Ecto neural progenitor cell (in vitro differentiated cells): Measurements from ENCODE around the gene CHD6.
"Not testable (repeated sequence)": the region's sequence is repeated elsewhere in the genome, so short reads cannot be mapped to it uniquely, and the experiment has no call there.

ENCODE experiments used
- DNase-seq: peaks from one replicate; pipeline ENCODE4 v3.0.0-alpha.2; 2018; ENCODE audit warnings: low spot score

Gene CHD6

GRCh38 chr20:41544472-41544871 is 73.7 kb downstream of the CHD6 start:
- no peak for DNase-seq

- no peak for DNase-seq
Observed at GRCh38 chr20:41540918-41541317, 77.3 kb downstream of the CHD6 start.

- no peak for DNase-seq
Observed at GRCh38 chr20:41540459-41540858, 77.7 kb downstream of the CHD6 start.

DNA sequence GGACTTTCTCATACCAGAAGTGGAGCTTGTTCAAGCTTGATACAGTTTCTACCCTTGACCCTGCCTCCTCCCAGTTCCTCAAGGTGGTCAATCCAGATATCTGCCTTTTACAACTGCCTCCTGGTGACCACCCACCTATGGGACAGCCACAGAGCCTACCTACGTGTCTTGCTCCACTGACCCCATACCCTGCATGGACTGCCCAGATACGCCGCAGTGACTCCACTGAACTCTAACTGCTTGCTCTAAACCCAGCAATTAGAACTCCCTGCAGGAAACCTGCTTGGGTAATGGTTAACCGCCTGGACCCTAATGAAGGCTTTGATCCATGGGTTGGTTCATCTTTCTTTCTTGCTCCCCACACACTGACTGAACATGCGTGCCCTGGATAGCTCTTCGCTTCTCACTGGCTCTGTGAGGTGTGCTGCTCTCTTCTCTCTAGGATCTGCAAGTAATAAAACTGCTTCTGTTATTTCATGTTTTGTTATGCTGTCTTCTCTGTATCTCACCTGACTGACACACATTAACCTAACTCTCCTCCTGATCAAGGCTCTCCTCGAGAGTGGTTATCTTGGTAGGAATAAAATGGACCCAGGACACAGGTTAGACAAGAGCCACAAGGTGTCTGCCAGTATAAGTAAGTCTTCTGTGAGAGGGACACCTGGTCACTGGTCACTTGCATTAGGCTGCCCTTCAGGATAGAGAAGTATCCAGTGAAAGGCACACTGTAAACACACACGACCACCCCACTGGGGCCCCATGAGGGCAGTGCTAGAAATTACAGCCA is 79.2 kb downstream of the CHD6 start:
- DNase-seq, result no peak

DNA sequence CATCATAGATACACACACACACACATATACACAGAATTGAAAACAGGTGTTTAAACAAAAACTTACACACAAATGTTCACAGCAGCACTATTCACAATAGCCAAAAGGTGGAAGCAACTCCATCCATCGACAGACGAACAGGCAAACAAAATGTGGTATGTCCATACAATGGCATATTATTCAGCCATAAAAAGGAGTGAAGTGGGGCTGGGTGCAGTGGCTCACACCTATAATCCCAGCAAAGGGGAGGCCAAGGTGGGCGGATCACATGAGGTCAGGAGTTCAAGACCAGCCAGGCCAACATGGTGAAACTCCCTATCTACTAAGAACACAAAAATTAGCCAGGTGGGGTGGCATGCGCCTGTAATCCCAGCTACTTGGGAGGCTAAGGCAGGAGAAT is 80.3 kb downstream of the CHD6 start:
- no peak for DNase-seq

GRCh38 chr20:41535551-41535950 is 82.6 kb downstream of the CHD6 start:
- DNase-seq, result not testable (repeated sequence)

DNA sequence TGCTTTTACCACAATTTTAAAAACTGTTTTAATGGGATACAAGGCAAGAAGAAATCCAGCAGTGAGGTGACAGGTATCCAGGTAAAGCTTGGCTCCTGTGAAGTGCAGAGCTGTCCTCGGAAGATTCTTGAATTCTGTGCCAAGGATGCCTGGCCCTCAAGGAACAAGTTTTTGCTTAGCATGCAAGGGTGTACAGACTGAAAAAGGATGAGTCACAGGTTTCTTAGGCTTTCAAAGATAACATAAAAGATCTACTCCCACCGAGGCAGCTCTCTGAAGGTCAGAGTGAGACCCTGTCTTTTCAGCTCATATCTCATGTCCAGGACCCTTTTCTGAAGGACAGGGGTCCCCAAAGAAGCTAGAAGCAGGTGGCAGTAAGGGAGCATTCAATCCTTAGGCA is 83.3 kb downstream of the CHD6 start:
- DNase-seq, result no peak

- DNase-seq, result no peak
Observed at GRCh38 chr20:41534170-41534569, 84.0 kb downstream of the CHD6 start.

GRCh38 chr20:41533537-41534136 is 84.5 kb downstream of the CHD6 start:
- DNase-seq, result no peak

DNA sequence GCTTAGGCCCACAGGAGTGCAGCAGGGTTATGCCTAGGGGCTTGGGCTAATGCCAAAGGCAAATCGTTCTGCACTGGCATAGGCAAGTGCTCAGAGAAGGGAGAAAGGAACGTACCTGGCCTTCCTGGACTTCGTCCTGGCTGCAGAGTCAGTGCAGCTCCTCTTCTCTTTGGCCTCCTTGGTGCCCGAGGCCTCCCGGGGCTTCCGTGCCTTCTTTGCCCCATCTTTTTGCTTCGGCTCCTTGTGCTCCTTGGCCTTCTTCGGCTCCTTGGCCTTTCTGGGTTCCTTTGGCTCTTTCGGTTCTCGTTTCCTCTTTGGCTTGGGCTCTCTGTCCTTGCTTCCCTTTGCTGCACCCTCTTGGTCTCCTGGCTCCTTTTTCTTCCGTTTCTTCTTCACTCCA is 85.2 kb downstream of the CHD6 start:
- no peak for DNase-seq

- DNase-seq, result no peak
Observed at GRCh38 chr20:41531518-41532275, 86.5 kb downstream of the CHD6 start.

GRCh38 chr20:41530923-41531322 is 87.3 kb downstream of the CHD6 start:
- no peak for DNase-seq

DNA sequence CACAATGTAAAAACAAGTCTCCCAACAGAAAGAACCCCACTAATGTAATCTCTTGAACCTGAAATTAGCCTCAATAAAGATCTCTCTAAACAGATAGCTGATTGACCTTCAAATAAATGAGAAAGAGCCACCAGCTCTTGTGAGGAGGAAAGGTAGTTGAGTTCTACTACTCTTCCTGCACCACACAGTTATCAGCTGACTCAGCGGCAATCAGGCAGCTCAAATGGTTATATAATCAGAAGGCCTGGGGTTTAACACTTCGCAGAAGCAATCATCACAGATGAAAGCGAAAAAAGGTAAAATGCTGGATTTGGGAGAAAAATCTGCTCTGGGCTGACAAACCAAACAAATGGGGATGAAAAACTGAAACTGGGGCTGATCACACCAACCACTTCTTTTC is 91.8 kb downstream of the CHD6 start:
- DNase-seq, result no peak

GRCh38 chr20:41524980-41525613 is 93.1 kb downstream of the CHD6 start:
- DNase-seq, result no peak

DNA sequence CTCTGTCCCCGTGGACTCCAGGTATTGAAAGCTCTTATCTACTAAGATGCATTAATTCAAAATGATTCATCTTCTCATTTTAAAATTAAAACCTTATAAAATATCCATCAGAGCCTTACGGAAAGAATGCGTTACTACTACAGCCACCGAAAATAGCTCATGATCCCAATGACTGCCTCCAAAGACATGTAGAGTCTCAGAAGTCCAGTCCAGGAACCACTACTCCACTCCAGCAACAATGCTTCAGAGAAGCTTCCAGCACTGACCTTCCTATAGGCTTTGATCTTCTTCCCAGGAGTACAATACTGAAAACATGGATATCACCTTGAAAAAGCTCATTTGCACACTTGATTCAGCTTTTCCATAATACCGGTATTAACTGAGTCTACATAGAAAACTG is 94.3 kb downstream of the CHD6 start:
- DNase-seq, result no peak

DNA sequence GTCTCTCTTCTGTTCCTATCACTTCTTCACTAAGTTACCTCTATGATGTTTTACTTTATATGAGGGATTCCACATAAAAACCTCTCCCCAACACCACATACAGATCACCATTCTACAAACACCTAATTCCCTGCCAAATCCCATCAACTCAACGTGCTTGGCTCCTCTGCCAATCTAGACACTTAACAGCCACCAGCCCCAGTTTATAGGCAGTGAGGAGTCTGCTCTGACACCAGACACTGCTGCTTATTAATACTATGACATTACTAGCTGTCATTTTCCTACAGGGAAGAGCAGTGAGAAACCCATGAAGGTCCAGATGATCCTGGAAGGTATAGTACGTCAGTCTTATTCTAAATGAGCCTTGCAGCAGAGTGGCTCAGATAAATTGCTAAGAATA is 104.3 kb downstream of the CHD6 start:
- DNase-seq, result no peak

GRCh38 chr20:41512624-41513023 is 105.6 kb downstream of the CHD6 start:
- DNase-seq, result no peak

DNA sequence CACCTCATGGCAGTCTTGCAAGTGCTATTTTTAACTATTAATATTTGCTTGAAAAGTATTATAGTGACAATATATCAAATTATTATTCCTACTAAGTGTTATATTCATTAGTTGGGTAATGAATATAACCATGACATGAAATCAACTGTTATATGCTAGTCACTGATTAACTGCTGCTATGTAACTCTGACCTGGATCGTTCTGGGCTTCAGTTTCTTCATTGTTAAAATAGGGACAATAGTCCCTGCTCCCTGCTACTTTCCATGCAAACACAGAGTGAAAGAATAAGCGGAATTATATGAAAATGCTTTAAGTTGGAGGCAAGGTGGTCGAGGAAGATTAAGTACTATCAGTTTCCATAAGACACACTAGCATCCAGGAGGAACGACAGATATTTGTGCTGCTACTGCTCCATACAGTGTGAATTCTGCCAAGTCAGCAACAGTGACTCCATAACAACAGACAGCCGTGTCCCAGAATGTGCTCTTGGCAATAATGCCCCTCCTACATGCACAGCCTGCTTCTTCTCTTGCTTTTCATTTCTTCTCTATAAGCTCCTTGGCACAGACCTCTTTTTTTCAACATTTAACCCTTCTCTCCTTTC is 107.2 kb downstream of the CHD6 start:
- DNase-seq, result no peak

DNA sequence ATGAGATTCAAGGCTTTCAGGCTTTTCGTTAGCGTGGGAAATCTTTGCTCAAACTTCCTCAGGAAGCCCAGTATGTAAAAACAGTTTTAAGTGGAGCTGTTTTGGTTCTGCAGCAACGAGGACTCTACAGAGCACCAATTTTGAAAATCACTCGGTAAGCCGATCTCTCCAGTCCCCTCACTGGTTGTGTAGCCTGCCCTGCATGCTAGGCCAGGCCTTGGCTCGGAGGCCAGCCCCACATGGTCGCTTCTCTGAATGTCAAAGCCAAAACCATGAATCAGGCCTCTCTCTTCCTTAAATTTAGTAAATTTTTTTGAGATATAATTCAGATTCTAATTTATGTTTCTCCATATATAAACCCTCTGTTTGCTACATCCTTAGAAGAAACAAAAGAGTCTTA is 108.0 kb downstream of the CHD6 start:
- DNase-seq, result no peak

- DNase-seq, result no peak
Observed at GRCh38 chr20:41509316-41510200, 108.6 kb downstream of the CHD6 start.

DNA sequence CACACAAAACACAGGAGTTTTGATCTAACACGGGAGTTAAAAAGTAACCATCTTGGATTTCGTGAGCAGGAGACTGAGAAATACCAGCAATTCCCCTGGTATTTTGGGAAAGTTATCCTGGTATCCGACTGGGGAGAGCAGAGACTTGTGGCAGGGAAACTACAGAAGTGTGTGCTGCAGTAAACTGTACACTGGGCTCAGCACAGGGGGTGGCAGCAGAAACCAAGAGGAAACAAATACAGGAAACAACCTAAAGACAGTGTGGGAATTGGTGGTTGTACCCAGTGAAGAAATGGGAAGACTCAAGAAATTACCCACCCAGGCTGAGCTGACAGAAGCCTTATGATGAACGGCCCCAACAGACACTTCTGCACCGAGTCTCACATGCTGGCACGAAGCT is 109.8 kb downstream of the CHD6 start:
- no peak for DNase-seq
